HL-60/S4 treated with retinoic acid at 250 ng/mL for 4 days and 3 days (cell line): ENCODE measurements around the gene CAPN5.

Experiments
- in situ Hi-C: fragments of 300-500 bp; cut with MboI; formaldehyde crosslinking; loops from 2 replicates; pipeline ENCODE4 v1.7.0; 2022; ENCODE audit warnings: low sequenced_read_pairs

The CAPN5 gene

GRCh38 chr11:77114089-77114463 lies 47.3 kb downstream of the CAPN5 start:
- in situ Hi-C loops = no loop called here

GRCh38 chr11:77115181-77115611 lies 48.4 kb downstream of the CAPN5 start:
- in situ Hi-C loops = no loop called here

GRCh38 chr11:77115956-77116355 lies 49.2 kb downstream of the CAPN5 start:
- in situ Hi-C loops = no loop called here

GRCh38 chr11:77117492-77117891 lies 50.7 kb downstream of the CAPN5 start:
- in situ Hi-C loops = no loop called here

- in situ Hi-C loops = no loop called here
Measured at GRCh38 chr11:77118086-77118485, 51.3 kb downstream of the CAPN5 start.

GRCh38 chr11:77118971-77119370 lies 52.2 kb downstream of the CAPN5 start:
- in situ Hi-C loops = no loop called here

- in situ Hi-C loops = no loop called here
Measured at GRCh38 chr11:77119531-77119936, 52.8 kb downstream of the CAPN5 start.

- in situ Hi-C loops = no loop called here
Measured at GRCh38 chr11:77120571-77120970, 53.8 kb downstream of the CAPN5 start.

- in situ Hi-C loops = no loop called here
Measured at GRCh38 chr11:77121096-77121640, 54.4 kb downstream of the CAPN5 start.

GRCh38 chr11:77121876-77122575 lies 55.3 kb downstream of the CAPN5 start:
- in situ Hi-C loops = no loop called here

GRCh38 chr11:77122576-77123212 lies 55.9 kb downstream of the CAPN5 start:
- in situ Hi-C loops = no loop called here

- in situ Hi-C loops = no loop called here
Measured at GRCh38 chr11:77123591-77123990, 56.8 kb downstream of the CAPN5 start.

GRCh38 chr11:77124041-77124440 lies 57.3 kb downstream of the CAPN5 start:
- in situ Hi-C loops = no loop called here

GRCh38 chr11:77124488-77124887 lies 57.7 kb downstream of the CAPN5 start:
- in situ Hi-C loops = no loop called here

GRCh38 chr11:77125191-77125590 lies 58.4 kb downstream of the CAPN5 start:
- in situ Hi-C loops = no loop called here

- in situ Hi-C loops = no loop called here
Measured at GRCh38 chr11:77125695-77126094, 58.9 kb downstream of the CAPN5 start.

- in situ Hi-C loops = no loop called here
Measured at GRCh38 chr11:77126156-77126775, 59.5 kb downstream of the CAPN5 start.

GRCh38 chr11:77126861-77127234 lies 60.1 kb downstream of the CAPN5 start:
- in situ Hi-C loops = no loop called here

GRCh38 chr11:77127235-77127911 lies 60.6 kb downstream of the CAPN5 start:
- in situ Hi-C loops = no loop called here

- in situ Hi-C loops = no loop called here
Measured at GRCh38 chr11:77127920-77128691, 61.3 kb downstream of the CAPN5 start, which contains the start of gene MYO7A. Gene MYO7A (plus strand): TSS chr11:77128246. CDS start chr11:77130635, 2,389 bp downstream.
